ENCODE results near the gene NPAS2.

Gene NPAS2

DNA sequence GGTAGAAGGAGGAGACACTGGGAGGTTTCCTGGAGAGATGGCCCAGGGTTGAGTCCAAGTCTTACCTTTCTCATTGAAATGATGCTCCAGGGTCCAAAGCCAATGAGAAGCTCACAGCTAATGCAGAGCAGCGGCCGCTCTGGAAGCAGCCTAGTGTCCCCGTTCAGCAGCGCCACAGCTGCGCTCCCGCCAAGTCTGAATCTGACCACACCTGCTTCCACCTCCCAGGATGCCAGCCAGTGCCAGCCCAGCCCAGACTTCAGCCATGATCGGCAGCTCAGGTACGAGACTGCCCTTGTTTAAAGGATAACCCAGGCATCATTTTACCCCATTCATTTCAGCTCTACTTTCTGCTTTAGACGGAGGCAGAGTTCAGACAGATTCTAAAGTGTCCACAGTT, 170.2 kb downstream of the NPAS2 start:
- no peak for DNase-seq (ENCODE audit: low read depth)

DNA sequence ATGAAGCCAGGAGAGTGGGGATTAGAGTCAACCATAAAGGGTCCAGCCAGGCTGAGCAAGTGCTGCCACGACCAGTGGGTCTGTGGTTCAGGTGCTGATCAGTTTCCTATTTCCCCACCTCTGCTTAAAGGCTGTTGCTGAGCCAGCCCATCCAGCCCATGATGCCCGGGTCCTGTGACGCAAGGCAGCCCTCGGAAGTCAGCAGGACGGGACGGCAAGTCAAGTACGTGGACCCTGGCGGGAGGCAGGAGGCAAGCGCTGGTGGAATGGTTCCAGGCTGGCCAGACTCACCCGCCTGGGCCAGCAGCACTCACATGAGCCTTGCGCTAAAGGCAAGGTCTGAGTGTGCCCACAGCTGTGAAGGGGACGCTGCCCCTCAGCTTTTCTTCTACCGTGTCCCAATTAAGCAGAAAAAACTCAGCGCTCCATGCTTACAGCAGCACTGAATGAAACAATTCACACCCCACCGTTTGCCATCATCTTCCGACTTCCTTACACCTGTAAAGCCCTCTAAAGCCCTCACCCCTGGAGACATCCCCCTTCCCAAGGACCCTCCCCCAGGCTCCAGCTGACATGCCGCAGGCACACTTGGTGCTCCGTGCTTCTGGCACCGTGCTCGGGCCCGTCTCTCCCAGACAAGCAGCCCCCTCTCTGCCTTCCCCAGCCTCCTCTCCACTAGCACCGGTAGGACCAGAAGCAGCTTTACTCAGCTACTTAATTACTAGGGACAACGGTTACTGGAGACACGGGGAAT, 170.9 kb downstream of the NPAS2 start:
- DNase-seq (ENCODE audit: low read depth) = no peak

DNA sequence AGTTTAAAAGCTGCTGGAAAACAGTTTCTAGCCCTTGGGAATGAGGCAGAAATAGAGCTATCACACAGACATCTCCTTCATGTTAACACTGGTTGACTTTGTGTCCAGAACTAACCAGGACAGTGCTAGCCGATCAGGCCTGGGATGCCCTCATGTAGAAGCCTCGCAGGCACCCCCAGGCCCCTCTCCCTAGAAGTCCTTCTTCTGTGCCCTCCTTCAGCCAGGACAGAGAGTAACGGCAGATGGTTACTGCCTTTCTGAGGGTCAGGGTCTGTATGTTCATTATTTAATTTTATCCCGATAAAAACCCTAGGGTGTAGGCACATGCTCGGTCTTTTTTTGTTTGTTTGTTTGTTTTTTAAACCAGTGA, 171.4 kb downstream of the NPAS2 start:
- no peak for DNase-seq (ENCODE audit: low read depth)

DNA sequence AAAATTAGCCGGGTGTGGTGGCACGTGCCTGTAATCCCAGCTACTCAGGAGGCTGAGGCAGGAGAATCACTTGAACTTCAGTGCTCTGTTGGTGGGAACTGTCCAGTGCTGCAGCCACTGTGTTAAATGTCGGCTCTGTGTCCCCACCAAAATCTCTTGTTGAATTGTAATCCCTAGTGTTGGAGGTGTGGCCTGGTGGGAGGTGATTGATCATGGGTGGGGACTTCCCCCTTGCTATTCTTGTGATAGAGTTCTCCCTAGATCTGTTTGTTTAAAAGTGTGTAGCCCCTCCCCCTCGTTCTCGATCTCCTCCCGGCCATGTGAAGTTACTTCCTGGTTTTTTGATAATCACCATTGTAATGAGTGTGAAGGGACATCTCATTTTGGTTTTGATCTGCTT, 172.3 kb downstream of the NPAS2 start:
- DNase-seq (ENCODE audit: low read depth) = no peak

DNA sequence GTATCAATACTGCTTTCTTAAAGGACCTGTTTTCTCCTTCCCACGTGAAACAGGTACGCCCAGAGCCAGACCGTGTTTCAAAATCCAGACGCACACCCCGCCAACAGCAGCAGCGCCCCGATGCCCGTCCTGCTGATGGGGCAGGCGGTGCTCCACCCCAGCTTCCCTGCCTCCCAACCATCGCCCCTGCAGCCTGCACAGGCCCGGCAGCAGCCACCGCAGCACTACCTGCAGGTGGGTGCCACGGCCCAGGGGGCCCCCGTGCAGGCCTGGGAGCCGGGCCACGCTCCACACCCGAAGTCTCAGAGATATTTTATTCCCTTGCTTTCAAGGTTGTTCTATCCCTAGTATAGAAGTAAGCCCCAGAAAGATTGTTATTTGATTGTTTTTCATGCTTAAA, 173.4 kb downstream of the NPAS2 start:
- no peak for DNase-seq (ENCODE audit: low read depth)

DNA sequence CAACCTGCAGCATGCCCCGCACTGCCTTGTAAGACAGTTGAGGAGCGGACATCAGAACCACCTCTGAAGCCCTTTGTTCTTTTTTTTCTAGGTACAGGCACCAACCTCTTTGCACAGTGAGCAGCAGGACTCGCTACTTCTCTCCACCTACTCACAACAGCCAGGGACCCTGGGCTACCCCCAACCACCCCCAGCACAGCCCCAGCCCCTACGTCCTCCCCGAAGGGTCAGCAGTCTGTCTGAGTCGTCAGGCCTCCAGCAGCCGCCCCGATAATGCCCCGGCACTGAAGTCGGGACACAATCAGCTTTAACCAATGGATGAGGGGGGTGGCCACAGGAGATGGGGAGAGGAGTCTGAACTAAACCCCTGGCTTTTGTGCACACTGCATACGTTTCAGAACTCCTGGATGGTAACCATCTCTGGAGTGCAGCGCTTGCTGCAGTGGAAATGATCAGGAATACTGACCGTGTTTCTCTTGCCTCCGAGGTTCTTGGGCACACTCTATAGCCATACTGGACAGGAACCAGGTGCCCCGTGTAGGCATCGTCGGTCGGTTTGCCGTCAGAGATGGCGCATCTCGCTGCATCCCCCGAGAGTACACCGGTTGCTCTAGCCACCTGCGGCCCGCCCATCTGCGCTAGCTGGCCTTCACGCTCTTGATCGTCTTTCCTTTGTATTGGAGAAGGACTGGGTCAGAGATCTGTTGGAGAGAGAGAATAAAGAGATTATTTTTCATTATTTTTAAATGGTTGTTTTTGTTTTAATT, 175.6 kb downstream of the NPAS2 start:
- DNase-seq (ENCODE audit: low read depth) = no peak

DNA sequence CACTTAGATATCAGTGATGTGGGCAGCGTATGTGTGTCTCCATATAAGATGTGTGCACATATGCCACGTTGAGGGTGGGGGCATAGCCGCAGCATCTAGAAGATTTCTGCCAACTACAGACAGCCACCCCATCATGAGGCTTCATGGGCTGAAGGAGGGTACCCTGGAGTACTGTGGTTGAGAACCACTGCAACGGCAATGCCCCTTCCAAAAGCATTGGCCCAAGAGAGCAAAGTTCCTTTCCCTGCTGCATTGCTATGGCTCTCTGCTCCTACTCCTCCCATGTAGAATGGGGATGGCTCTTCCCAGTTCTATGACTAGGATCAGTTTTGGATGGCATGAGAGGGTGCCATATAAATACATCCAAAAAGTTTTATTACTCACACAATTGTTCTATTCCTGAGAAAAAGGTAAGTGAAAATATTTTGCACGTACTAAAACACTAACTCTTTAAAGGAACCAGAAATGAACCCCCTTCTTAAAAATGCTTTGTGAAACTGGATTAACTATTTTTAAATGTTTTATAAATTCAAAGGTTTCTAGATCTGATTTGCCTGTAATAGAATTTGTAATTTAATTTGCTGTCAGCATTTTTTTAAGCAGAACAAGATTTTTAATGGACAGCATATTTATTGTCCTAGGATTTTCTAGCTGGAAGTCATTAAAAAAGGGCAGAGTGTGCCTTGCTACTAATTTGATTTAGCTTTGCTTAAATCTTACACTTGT, 177.7 kb downstream of the NPAS2 start:
- DNase-seq (ENCODE audit: low read depth) = no peak

DNA sequence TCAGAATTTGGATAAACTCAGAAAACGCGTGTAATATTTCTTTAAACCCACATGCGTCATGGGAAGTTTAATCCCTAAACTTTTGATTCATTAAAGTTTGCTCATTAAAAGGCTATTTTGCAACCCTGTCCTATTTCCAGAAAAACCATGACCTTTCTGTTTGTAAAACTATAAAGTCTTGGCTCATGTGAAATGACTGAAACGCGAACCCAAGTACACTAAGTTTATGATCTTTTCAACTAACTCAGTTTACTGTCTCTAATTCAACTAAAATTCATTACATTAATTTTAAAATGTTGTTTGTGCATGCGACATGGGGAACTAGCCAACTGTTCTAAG, 178.3 kb downstream of the NPAS2 start:
- DNase-seq (ENCODE audit: low read depth) = no peak

DNA sequence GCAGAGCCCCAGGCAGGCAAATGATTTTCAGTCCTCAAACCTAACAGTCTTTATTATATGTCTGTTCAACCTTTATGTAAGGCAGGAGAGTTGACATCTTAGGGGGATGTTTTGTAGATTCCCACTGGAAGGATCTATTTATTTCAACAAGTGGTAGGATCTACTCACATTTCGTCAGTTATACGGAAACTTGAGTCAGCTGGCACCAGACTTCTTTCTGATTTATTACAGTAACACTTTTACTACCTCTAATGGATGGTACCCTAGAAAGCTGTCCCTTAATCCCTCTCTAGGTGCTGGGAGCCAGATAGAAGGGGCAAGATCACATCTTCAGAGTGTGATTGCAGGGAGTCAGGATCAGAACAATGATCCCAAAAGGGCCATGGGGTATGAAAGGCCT, 180.1 kb downstream of the NPAS2 start:
- DNase-seq (ENCODE audit: low read depth) = no peak

DNA sequence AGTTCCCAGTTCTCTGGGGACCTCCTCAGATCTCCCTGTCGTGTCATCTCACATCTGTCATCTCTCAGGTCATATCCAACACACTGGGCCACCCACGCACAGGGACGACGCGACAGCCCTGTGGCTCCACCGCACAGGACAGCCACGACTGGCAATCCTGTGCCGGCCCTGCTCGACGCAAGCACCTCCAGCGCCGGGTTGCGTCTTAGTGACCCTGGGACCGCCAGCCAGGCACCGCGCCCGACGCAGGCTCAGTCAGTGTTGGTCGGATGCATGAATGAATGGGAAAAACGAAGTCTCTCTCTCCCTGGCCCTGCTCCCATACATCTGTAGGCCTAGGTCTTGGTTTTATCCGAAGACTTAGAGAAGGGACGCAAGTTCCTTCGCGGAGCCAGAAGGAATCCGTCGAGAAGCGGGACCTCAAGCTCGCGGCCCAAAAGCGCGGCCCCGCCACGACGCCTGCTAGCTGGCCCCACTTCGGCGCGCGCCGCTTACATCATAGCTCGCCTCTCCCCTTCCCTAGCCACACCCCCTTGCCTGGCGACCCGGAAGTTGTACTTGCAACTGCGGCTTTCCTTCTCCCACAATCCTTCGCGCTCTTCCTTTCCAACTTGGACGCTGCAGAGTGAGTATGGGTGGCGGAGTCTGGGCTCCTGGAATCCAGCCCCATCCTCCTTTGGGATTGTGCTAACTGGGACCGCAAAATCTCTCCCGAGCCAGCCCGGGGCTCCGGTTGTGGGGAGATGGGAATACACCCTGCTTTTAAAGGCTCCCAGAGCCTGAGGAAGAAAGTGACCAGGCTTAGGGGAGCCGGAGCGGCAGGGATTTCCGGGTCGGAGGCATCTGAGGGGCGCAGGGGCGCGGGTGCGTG, 182.0 kb downstream of the NPAS2 start, which contains the start of gene RPL31:
TSS of gene RPL31 (plus strand) at position 599 of the 871 bp plus-strand sequence. CDS start 413 bp downstream, outside the sequence.
- peak; percentile 92 for DNase-seq (ENCODE audit: low read depth)

DNA sequence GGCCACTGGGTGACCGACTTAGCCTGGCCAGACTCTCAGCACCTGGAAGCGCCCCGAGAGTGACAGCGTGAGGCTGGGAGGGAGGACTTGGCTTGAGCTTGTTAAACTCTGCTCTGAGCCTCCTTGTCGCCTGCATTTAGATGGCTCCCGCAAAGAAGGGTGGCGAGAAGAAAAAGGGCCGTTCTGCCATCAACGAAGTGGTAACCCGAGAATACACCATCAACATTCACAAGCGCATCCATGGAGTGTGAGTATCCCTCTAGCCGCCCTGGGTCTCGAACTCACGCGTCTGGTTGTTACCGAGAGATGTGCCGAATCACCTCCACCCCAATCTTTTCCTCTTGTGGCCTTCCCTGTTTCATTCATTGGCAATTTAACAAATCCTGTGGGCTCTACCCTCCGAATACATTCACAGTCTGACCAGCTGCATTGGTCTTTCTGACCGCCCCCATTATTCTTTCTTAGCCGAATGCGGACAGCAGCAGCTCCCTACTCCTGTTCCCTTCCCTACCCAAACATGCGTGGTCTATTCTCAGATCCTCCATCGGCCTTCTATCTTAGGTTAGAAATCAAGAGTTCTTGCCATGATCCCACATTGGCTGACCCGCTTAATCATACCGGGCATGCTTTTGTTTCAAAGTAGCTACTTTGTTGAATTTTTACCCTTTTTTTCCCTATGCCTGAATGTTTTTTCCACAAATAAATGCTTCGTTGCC, 182.8 kb downstream of the NPAS2 start:
- DNase-seq (ENCODE audit: low read depth) = no peak

DNA sequence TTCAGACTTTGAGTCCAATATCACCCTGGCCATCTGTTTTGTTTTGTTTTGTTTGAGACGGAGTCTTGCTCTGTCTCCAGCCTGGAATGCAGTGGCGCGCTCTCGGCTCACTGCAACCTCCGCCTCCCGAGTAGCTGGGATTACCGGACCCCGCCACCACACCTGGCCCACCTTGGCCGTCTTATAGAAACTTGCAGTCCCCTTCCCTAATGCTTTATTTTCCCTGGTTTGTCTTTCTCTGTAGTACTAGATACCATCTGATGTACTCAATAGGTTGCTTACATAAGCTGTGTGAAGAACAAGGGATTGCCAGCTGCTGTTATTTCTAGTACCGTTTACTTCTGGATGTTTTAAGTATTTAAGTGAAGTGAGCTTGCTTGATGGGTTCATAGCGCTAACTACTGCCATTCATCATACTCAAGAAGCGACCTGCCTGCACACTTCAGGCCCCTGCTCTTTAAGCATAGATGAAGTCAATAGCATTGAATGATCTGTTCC, 183.4 kb downstream of the NPAS2 start:
- DNase-seq (ENCODE audit: low read depth) = no peak

DNA sequence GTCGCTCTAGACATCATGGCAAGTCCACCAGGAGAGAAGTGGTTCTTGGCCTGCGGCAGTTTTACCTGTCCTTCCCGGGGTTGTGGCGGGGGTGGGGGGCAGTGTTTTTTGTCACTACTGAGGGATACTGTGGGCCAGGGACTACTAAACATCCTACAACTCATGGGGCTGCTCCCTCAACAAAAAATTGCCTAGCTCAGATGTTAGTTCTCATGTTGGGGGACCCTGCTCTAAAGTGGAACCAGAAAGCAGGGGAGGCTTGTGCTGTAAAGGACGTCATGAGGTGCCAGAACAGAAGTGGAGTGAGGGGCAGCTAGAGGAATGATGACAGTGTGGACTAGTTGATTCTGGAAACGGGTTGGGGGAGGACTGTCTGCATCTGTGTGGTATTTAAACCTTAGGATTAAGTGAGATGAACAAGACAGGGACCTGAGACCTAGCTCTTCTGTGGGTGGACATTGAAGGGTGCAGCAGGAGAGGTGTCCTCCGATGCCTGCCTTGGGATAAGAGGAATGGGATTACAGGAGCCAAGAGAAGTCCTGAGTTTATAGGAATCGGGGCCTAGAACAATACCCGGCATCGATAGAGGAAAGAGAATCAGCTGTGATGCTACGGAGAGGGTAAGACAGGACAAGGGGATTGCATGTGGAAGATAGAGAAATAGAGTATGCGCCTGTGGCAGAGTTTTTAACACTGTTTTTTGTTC, 184.8 kb downstream of the NPAS2 start:
- no peak for DNase-seq (ENCODE audit: low read depth)

DNA sequence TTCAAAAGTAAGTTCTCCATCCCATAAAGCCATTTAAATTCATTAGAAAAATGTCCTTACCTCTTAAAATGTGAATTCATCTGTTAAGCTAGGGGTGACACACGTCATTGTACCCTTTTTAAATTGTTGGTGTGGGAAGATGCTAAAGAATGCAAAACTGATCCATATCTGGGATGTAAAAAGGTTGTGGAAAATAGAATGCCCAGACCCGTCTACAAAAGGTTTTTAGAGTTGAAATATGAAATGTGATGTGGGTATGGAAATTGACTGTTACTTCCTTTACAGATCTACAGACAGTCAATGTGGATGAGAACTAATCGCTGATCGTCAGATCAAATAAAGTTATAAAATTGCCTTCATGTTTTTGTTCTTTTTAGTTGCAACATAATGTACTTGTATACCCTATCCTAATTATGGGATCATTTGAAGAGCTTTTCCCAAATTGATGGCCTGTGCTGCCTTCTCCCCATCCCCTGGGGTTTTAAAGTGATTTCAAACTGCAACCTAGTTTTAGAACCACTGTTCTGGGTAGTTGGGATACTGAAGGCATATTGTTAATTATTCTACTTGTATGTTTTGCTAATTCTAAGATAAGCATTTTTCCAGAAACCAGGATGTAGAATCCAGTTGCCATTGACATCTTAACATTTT, 186.3 kb downstream of the NPAS2 start:
- DNase-seq (ENCODE audit: low read depth) = no peak

DNA sequence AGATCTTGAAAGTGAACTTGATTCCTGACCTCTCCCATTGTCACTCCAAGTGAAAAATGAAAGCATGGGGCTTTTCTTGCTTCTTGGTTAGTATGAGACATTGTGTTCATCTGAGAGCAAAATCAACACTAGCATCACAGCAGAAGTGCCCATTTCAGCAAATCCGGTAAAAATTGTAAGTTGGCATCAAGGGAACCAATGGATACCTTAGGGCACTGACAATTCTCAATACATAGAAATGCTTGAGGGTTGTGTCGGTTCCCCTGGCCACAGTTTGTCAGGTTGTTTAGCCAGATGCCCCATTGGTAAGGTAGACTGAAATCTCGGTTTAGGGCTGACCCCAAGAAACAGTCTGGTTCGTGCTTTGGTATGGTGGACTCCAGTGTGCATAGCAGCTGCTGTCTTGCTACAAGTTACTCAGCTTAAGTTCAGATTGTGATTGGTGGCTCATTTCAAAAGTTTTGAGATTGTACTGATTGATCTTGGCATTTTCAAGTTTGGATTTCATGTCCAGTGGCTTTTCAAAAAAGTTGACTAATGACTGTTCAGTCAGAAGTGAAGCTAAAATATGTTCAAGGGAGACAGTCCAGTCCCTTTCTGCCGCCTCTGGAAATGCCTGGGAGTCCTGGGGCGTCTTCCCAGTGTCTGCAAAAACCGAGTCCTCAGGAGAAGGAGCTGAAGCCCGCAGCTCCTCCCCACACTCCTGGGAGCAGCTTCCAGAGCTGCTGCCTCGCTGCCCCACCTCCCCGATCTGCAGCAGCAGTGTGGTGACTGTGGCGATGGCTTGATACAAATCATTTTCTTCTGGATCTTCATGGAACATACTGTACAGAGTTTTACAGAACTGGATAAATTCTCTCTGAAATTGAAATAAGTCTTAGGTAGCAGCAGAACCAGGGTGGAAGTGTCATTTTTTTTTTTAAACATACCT, 187.7 kb downstream of the NPAS2 start:
- DNase-seq (ENCODE audit: low read depth) = no peak

DNA sequence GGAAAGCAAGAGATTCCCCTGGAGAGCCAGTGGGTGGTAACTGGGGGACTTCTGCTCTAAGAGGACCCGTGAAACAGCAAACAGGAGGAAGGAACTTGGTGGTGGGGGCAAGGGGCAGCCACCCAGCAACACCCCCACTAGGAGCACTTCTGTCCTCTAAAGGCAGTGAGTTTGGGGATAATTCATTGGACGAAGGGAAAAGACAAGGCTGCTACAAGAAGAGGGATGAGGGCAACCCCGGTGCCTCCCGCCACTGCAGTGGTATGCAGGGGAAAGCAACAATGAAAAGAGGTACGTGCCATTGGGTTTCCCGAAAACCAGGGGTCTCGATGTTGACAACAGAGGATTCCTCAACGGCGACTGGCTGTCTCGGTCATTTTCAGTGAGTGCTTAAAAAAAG, 191.2 kb downstream of the NPAS2 start:
- no peak for DNase-seq (ENCODE audit: low read depth)

DNA sequence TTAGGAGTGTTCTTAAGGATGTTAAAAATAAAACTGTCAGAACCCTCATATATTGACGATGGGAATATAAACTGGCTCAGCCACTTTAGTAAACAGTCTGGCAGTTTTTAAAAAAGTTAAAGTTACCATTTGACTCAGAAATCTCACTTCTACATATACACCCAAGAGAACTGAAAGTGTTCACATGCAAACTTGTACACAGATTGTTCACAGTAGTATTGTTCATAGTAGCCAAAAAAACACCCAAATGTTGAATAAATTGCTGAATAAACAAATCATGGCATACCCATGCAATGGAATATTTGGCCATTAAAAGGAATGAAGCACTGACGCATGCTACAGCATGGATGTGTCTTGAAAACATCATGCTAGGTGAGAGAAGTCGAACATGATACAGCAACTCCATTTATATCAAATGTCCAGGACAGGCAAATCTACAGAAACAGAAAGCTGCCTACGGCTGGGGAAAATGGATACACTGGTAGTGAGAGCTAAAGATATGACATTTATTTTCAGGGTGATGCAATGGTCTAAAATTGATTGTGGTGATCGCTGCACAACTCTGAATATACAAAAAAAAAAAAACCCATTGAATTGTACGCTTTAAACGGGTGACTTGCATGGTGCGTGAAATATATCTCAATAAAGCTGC, 192.2 kb downstream of the NPAS2 start:
- DNase-seq (ENCODE audit: low read depth) = no peak

DNA sequence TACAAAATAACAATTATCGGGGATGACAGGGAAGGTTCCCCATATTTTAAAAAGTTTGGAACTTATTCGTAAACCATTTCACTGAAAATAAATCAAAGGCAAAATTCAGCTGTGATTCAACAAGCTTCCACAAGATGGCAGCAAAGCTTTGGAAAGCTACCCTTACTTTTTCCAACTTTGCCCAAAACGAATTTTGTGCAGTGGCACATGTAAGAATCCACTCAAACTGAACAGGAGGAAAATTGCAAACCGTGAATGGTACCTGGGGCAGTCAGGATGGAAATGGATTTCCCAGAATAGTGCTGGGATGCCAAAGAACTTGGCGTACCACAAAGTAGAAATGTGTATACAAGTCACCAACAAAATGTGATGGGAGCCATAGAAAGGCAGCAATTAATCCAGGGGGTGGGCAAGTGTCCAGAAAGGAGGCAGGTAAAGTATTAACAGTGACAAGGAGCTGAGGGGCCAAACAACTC, 192.8 kb downstream of the NPAS2 start:
- no peak for DNase-seq (ENCODE audit: low read depth)

Data from activated T-helper 1 cell treated with Interleukin-2 at 50 U/mL for 16 hours (primary cell).